NCI-H1694 (cell line): Measurements from ENCODE around the gene SCRN2.

Experiments used
- DNase-seq: peaks from one replicate; lab custom pipeline; 2025; lab: John Stamatoyannopoulos, UW

The SCRN2 gene

DNA sequence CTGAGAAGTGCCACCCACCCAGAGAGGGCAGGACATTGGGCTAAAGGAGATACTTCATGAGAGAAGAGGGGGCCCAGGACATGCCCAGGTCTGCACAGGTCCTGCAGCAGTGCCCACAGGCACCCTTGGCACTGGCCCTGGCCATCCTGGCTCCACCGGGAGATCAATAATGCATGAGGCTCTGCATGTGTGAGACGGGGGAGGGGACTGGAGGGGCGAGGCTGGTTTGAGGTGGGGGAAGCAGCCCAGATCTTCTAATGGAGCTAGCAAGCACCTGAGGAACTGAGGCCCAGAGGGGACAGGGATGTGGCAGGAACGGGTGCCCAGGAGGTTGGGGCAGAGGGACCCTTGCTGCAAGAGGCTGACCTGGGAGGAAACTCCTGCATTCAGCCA is 20.0 kb downstream of the SCRN2 start:
- DNase-seq, result no peak

DNA sequence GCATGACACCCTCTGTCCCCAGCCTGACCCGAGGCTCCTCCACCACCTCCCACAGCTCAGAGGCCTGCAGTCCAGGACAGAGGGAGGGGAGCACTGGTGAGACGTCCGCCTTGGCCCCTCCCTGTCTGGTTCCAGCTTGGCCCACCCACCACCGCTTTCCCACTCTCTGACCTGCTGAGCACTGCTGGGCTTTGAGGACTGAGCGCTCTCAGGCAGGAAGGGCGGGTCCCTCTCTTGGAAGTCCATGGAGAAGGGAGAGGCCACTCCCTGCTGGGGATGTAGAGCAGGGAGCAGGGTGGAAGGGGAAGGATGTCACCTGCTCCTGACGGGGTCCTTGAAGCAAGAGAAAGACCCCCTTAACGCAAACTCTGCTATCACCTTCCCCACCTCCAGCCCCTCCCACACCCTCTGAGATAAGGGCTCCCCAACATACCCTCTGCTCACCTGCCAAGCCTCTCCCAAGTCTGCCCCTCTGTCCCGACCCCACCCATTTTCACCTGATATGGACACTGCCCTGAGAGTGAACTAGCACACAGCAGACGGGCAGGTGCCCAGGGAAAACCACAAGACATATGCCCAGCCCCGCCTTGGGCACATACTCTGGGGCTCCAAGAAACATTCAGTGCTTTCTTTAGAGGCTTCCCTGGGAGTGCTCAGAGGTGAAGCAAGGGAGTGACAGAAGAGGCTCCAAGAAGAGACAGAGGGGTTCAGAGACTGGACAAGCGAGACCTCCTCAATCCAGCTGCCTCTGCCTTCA is 20.9 kb downstream of the SCRN2 start:
- no peak for DNase-seq

DNA sequence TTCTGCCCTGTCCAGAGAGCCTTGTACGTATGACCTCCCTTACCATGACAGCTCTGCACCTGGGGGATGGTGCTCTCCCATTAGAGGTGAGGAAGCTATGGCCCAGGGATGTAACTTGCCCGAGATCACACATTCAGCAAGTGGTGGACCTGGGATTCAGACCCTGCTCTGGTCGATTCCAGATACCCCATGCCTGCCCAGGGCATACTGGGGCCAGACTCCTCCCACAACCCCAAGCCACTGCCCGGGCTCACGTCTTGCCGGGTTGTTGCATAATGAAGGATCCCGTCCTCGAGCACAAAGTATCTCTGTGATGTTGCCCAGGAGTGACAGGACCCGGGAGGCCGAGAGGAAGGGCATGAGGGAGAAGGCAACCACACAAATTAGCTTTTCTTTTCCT is 21.6 kb downstream of the SCRN2 start:
- DNase-seq, result no peak

DNA sequence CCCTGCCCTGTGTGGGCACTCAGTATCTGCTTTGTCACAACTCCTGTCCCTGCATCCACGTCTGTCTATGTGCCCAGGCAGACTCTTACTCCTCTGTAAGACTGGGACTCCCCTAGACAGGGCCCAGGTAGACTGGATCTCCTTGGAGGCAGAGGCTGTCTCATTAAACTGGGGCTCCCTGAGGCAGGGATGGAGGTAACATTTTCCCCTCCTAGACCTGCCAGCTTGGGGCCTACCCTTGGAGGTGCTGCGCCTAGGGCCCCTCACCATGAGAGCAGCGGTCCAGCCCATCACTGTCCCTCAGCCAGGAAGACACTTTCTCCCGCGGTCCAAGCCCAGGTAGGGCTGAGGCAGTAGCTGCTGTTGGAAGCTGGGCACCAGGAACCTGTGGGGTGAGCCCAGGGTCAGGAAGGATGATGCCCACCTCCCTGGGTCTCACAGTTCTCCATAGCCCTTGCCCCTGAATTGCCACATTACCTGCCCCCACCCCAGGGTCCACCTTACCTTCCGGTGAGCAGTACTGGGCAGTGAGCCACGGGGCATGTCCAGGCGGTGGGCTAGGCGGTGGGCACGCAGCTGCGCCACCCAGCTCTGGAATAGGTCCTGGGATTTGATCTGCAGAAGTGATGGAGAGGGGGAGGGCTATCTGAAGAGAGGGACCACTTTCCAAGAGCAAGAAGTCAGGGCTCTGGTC is 22.9 kb downstream of the SCRN2 start:
- DNase-seq, result no peak

DNA sequence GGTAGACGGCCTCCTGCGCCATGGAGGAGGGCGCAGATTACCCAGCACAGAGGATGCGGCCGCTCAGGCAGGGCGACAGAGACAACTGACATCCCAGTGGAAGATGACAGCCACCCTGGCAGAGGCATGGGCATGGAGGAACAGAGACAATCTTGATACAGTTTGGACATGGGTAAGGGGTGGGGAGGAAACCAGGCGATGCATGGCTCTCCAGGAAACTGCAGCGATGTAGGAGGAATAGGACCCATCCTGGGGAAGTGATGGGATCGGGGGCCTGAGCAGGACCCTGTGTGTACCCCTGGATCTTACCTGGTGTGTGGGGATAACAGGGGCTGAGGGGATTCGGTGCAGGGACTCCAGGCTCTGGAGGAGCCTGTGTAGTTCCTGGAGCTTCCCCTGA is 24.1 kb downstream of the SCRN2 start:
- DNase-seq, result no peak

DNA sequence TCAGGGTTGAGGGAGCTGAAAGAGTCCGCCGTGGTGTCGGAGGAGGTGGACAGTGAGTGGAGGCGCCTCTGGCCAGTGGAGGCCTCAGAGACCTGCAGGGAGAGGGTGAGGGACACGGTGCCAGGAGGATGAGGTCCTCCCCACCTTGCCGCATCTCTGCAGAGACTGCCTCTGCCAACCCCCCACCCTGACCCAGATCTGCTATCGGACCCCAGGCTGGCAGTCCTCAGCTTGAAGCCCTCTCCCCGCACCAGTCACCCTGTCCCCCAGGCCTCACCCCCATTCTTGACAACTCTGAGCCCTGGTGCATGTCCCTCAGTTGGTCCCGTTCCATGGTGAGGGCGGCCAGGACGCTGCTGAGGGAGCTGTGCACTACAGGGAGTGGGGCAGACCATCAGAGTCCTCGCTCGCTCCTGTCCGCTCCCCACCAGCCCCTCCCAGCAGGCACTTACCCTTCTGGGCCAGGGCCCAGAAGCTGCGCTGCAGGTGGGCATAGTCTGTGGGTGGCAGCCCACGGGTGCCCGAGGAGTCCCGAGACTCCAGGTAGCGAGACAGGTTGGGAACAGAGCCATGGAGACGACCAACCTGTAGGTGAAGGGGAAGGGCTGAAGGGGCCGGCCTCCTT is 24.9 kb downstream of the SCRN2 start:
- DNase-seq, result no peak

DNA sequence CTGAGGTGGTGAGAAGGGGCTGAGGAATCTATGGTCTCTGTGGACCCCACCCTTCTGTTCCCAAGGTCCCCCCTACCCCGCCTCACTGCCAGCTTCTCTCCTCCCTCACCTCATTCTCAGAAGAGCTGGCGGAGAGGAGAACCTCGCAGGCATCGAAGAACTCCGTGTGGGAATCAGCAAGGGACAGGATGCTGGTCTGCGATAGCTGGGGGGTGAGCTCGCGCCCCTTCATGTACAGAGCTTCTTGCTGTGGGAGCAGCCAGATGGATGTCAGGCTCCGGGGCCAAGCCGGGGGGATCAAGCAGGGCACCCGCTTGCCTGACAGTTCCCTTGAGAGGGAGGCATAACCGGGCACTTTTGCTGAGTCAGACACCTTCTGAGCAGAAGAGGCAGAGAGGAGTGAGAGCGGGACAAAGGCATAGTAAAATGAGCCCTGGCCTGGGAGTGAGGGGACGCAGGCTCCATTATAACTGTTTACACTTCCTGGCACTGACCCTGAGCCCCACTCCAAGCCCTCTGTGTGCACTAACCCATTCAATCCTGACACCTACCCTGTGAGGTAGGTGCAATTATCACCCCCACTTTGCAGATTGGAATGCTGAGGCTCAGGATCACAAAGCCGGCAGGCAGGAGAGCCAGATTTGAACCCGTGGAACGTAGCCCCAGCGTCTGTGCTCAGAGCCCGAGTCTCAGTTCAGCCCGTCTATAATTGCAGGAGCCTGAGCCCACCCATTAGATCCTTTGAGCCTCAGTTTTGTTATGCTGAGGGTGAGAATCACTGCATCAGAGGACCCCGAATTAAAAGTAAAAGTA is 25.8 kb downstream of the SCRN2 start:
- DNase-seq, result no peak

DNA sequence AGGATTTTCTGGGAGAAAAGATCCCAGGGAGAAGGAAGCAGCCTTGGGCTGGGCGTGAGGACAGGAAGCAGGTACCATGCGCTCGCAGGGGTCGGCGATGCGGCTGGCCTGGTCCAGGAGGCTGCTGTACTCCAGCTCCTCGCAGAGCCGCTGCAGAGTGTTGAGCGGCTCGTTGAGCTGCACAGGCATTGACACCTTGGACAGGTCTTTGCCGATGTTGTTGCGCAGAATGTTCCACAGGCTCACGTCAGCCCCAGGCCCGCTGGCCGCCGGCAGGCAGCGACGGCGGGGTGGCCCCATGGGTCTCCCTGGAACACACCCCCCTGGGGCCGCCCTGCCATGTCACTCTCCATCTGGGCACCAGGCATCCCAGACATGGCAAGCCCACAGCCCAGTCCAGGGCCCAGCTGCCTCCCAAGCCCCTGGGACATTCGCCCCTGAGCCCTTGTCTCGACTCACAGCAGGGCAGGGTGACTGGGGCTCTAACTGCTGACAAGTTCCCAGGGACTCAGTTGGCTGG is 27.5 kb downstream of the SCRN2 start:
- no peak for DNase-seq

DNA sequence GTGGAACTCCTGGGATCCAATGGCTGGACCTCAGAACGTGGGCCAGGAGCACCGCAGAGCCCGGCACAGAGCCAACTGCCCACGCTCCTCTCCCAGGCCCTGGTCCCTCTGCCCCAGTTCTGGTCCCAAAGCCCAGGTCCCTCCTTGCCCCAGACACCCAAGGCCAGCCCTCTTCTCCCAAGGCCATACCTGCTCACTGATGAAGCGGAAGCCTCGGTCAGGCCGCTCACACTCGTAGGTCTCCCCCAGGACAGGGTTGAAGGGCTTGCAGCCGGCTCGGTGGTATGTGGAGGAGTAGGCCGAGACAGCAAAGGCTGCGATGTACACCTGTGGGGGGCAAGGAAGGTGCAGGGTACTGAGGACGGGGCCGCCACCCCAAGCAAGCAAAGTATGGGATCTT is 28.0 kb downstream of the SCRN2 start:
- DNase-seq, result no peak

DNA sequence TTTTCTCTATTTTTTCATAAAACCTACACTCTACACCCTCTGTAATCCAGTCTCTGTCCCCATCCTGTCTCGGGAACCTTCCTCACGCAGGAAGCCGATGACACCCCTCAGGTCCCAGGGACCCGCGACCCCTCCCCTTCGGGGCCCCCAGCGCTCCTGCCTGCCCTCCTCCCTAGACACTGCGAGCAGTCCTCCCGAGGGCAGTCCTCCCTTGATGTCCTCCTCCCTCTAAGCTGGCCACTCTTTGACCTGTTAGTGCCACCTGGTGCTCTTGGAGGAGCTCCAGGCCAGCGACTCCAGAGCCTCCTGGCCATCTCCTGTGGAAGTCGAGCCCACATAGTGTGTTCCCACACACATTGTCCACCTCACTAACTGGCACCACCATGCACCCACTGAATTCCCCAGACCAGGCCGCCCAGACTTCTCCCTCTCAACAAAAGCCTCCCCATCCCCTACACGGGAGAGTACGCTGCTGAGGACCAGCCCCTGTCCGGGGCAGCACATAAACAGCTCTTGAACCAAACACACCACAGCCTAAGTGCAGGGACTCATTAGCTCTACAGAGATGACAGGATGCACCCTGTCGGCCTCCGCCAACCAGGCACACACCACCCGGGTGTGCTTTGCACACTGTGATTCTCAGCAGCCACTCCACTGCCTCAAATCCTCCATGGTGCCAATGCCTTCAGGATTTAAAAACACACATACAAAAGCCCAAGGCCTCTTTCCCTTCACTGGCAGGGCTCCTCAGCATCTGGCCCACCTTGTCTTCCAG is 28.7 kb downstream of the SCRN2 start:
- DNase-seq, result no peak

DNA sequence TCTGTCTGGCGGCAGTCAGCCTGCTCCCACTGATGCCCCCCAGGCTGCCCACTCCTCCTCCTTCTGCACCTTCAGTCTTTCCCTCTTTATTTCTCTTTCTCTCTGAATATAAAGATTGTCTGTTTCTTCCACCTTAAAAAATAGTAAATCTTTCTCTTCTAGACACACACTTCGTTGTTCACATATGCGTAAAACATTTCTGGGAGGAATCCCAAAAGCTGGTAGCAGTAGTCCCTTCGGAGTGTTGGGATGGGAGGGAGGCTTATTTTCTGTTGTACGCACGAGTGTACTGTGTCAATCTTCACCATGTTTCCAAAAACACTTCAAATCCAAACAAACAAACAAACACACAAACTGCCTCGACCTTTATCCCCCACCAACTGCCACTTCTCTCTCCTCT is 29.4 kb downstream of the SCRN2 start:
- DNase-seq, result no peak

DNA sequence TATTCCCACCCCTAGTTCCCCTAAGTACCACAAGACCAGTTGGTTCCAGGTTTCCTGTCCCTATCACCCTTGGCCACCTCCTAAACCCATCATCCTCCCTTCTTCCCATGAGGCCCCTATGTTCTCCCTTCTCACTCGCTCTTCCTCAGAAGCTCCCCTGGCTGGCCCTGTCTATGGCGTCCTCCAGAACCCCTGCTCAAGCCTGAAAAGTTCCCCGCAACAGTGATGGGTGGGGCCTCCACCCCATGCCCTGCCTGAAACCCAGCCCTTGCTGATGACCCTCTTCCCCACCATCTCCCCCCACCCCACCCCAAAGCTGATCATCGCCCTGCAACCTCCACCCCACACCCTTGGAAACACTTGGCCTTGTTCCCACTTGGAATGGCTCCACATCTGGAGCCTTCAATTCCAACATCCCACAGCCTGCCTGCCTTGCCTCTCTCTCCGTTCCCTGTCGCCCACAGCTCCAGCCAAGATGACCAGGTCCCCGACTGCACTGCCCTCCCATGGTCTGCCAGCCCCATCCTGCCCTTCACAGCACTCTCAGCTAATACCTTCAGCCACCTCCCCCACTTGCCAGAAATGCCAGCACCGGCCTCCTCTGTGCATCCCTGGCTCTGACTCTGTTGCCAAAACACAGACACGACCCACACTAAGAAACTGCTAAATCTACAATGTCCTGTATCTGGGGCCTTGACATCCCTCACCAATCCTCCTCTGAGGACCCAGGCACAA is 30.0 kb downstream of the SCRN2 start:
- DNase-seq, result no peak

DNA sequence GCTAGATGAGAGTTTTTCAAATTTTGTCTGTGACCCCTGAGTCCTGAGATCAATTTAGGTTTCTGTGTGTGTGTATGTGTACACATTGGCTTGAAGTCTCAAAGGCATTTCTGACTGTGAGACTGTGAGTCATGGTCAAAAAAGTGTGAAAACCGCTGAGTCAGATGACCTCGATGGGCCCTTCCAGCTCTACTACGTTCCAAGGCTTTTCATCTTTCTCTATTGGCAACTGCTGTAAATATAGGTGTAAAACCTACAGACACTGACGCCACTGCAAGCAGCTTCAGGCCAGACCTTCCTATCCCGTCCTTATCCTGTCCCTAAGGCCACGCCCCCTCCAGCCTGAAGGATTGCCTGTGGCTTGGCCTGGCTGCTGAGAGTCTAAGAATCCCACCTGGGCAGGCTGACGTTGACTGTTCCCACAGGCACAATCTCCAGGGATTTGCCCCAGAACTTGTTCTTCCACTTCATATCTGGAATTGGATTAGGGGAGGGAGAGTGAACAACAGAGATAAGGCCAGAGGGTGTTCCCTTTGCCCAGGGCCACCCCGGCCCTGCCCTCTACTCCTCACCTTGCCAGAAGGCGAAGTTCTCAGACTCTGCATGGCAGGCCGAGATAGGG is 30.8 kb downstream of the SCRN2 start:
- no peak for DNase-seq

DNA sequence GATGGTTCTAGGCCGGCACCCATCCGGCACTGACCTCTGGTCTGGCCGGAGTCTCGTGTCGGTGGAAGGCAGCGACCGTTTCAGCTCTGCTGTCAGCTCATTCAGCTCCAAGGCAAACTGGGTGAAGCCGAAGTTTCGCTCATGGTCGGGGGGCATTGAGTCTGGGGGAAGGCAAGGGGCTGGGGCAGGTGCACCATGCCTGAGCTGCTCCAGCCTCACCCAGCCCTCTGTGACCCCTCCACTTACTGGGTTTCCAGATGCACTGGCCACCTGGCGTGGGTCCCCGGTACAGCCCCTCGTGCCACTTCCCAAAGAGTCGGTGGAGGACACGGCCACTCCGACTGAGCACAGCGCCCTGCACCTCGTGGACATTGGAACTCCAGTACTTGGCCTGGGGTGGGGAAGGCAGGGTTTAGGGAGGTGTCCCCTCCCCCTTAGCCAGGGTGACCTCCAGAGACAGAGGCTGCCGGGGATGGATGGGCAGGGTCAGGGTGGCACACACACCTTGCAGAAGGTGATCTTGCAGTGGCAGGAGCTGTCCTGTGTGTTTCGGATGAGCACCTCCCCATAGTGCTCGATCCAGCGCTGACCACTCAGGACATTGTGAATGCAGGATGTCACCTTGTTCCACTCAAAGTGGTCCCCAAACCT is 32.1 kb downstream of the SCRN2 start:
- DNase-seq, result no peak

DNA sequence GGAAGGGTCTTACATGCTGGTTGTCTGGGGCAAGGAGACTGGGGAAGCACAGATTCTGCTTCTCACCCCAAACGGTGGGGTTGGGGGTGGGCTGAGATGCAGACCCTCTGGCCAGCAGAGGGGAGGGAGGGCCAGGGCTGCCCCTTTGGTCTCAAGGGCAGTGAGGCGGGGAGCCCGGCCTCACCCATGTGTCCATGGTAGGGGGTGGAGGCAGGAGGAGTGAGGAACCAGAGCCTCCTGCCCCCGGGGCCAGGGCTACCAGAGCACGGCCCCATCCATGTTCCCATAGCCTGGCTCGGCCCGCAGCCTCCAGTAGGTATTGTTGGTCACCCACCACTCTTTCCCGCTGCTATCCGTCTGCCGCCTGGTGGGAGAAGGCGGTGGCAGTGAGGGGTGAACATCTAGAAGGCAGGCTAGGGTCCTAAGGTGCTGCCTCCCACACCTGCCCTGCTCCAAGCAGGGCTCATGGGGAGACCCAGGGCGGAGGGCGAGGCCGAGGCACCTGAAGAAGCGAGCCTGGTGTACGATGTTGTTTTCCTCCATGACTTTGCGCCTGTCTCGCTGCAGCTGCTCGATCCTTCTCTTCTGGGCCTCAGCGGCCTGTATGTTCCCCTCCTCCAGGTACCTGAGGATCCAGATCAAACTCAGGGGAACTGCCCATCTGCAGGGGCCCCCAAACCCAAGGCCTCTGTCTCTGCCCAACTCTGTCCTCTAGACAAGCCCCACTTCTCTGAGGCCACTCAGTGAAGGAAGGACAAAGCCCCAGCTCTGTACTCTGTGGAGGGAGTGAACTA is 32.8 kb downstream of the SCRN2 start:
- no peak for DNase-seq

DNA sequence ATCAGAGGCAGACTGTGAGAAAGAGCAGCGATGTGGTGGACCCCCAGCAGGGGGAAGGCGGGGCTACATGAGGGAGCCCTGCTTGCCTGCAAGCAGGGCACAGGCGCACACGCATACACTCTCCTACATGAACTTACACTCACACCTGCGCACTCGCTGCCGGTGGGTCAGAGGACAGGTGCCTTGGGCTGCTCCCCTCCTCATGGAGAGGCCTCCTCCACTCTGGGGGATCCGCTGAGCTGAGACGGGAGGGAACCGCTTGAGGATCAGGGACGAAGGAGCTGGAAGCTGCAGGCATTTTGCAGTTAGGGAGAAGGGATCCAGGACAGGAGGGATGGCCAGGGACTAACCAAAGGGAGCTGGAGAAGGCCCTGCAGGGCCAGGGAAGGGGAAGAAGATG is 33.7 kb downstream of the SCRN2 start:
- no peak for DNase-seq

DNA sequence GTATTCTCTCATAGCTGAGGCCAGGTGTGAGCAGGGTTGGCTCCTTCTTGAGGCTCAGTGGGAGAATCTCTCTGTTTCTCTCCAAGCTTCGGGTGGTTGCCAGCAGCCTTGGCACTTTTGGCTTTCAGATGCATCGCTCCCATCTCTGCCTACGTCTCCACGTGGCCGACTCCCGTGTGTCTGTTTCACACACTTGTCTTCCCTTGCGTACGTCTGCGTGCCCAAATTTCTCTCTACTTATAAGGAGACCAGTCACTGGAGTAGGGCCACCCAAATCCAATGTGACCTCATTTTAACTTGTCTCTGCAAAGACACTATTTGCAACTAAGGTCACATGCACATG is 34.2 kb downstream of the SCRN2 start:
- DNase-seq, result no peak

DNA sequence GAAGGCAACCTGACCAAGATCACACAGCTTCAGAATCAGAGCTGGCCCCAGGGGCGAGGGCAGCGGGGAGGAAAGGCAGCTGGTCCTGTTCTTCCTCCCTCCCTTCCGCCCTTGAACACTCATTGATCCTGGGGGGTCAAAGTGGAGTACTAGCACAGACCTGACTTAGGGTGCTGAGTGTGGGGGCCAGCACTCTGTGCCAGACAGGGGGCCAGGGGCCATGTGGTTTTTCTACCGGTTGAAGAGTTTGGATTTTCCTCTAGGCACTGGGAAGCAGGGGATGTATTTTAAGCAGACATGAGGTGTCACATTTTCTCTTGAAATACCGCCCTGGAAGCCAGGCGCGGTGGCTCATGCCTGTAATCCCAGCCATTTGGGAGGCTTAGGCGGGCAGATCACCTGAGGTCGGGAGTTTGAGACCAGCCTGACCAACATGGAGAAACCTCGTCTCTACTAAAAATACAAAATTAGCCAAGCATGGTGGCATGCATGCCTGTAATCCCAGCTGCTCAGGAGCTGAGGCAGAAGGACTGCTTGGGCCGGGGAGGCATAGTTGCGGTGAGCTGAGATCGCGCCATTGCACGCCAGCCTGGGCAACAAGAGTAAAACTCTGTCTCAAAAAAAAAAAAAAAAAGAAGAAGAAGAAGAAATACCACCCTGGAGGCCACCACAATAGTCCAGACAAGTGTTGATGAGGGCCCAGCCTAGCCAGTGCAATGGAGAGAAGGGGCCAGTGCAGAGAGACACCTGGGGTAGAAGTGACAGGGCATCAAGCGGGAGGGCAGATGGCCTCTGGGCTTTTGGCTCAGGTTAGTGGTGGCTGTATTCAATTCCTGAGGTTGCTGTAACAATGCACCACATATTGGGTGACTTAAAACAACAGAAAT is 34.8 kb downstream of the SCRN2 start:
- DNase-seq, result no peak
